ENCODE results near the gene MRPL4.
A peak's percentile ranks its signal among the peaks of the same experiment; 100 is the strongest.
"Not testable (repeated sequence)": the region's sequence is repeated elsewhere in the genome, so short reads cannot be mapped to it uniquely, and the experiment has no call there.

The MRPL4 gene

DNA sequence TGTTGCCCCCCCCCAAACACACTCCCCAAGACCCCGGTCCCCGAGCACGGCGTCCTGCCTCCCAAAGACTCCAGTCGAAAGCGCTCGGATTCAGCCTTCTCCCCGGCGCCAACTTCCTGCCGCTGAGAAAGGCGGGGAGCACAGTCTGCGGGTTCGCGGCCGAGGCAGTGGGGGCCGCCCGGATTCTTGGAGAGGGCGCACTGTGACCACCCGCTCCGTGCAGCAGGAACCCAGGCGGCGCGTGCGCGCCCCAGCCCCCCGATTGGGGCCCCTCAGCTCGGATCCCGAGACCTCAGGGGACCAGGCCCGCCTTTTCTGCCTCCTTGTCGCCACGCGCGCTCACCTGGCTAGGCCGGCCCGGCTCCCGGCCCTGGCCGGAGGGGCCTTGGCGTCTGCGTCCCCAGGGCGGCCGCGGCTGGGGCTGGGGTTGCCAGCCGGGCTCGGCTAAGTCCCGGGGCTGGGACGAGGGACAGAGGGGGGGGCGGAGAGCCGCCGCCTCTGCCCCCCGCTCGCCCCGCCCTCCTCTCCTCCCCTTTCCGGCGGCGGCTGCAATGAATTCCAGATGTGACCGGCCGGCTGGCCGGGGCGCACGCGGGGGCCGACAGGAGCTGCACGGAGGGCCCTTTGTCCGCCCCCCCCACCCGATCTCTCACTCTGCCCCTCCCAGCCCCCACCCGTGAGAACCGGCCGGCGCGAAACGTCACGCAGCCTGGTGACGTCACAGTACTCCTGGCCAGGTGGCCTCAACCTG is 21.0 kb upstream of the MRPL4 start, which contains the start of gene S1PR2:
Gene S1PR2, minus strand, starts transcription at position 471 of the 751 bp plus-strand sequence. CDS start 6,426 bp downstream, outside the sequence.
- Histone ChIP-seq H3K36me3 (ENCODE audit: control insufficient read depth, insufficient read depth, low read length, severe bottlenecking) (no peaks in the 10 kb centered on the region), H3K4me3 (ENCODE audit: low read length) (peak within 1 kb of the TSS; percentile 92), H3K9ac (ENCODE audit: low read length) (peak within 1 kb of the TSS; percentile 96), H3K4me1 (ENCODE audit: control insufficient read depth, insufficient read depth, low read length) (peaks cover 21% of the 10 kb centered on the region), H3K27me3 (replicated peaks; ENCODE audit: control insufficient read depth, insufficient read depth, low read length) (no peaks in the 10 kb centered on the region), H3K9me3 (ENCODE audit: control insufficient read depth, low read length) (no peaks in the 10 kb centered on the region)
- DNase-seq (ENCODE audit: low read depth) = peak; percentile 92

GRCh38 chr19:10231612-10232228 is 20.3 kb upstream of the MRPL4 start:
- no peaks in the 10 kb centered on the region for H3K27me3 ChIP-seq (replicated peaks; ENCODE audit: control insufficient read depth, insufficient read depth, low read length)
- H3K9ac ChIP-seq (ENCODE audit: low read length) = no peak overlapping the region
- DNase-seq (ENCODE audit: low read depth) = no peak
- no peaks in the 10 kb centered on the region for H3K36me3 ChIP-seq (ENCODE audit: control insufficient read depth, insufficient read depth, low read length, severe bottlenecking)
- H3K4me3 ChIP-seq (ENCODE audit: low read length) = no peak overlapping the region
- peaks cover 20% of the 10 kb centered on the region for H3K4me1 ChIP-seq (ENCODE audit: control insufficient read depth, insufficient read depth, low read length)
- H3K9me3 ChIP-seq (ENCODE audit: control insufficient read depth, low read length) = no peaks in the 10 kb centered on the region

GRCh38 chr19:10233946-10234345 is 18.1 kb upstream of the MRPL4 start:
- no peak for DNase-seq (ENCODE audit: low read depth)
- no peak overlapping the region for H3K4me3 ChIP-seq (ENCODE audit: low read length)
- no peaks in the 10 kb centered on the region for H3K9me3 ChIP-seq (ENCODE audit: control insufficient read depth, low read length)
- H3K9ac ChIP-seq (ENCODE audit: low read length) = no peak overlapping the region
- H3K36me3 ChIP-seq (ENCODE audit: control insufficient read depth, insufficient read depth, low read length, severe bottlenecking) = no peaks in the 10 kb centered on the region
- H3K4me1 ChIP-seq (ENCODE audit: control insufficient read depth, insufficient read depth, low read length) = peaks cover 24% of the 10 kb centered on the region
- H3K27me3 ChIP-seq (replicated peaks; ENCODE audit: control insufficient read depth, insufficient read depth, low read length) = no peaks in the 10 kb centered on the region

- H3K9ac ChIP-seq (ENCODE audit: low read length) = no peak overlapping the region
- H3K36me3 ChIP-seq (ENCODE audit: control insufficient read depth, insufficient read depth, low read length, severe bottlenecking) = no peaks in the 10 kb centered on the region
- no peaks in the 10 kb centered on the region for H3K27me3 ChIP-seq (replicated peaks; ENCODE audit: control insufficient read depth, insufficient read depth, low read length)
- no peak for DNase-seq (ENCODE audit: low read depth)
- no peaks in the 10 kb centered on the region for H3K9me3 ChIP-seq (ENCODE audit: control insufficient read depth, low read length)
- no peak overlapping the region for H3K4me3 ChIP-seq (ENCODE audit: low read length)
- H3K4me1 ChIP-seq (ENCODE audit: control insufficient read depth, insufficient read depth, low read length) = peaks cover 25% of the 10 kb centered on the region
Measured at GRCh38 chr19:10235003-10235402, 17.0 kb upstream of the MRPL4 start.

DNA sequence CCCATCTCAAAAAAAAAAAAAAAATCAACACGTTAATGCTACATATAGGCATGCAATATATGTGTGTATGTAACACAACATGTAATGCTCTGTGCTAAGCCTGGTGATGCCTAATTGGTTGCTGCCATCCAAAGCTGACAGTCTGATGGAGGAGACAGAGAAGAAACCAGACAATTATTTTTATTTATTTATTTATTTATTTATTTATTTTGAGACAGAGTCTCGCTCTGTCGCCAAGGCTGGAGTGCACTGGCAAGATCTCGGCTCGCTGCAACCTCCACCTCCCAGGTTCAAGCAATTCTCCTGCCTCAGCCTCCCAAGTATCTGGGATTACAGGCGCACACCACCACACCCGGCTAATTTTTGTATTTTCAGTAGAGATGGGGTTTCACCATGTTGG is 16.6 kb upstream of the MRPL4 start:
- H3K36me3 ChIP-seq (ENCODE audit: control insufficient read depth, insufficient read depth, low read length, severe bottlenecking); H3K4me3 ChIP-seq (ENCODE audit: low read length); DNase-seq (ENCODE audit: low read depth); H3K9ac ChIP-seq (ENCODE audit: low read length); H3K27me3 ChIP-seq (replicated peaks; ENCODE audit: control insufficient read depth, insufficient read depth, low read length); H3K9me3 ChIP-seq (ENCODE audit: control insufficient read depth, low read length): not testable (repeated sequence)
- H3K4me1 ChIP-seq (ENCODE audit: control insufficient read depth, insufficient read depth, low read length) = peaks cover 25% of the 10 kb centered on the region

DNA sequence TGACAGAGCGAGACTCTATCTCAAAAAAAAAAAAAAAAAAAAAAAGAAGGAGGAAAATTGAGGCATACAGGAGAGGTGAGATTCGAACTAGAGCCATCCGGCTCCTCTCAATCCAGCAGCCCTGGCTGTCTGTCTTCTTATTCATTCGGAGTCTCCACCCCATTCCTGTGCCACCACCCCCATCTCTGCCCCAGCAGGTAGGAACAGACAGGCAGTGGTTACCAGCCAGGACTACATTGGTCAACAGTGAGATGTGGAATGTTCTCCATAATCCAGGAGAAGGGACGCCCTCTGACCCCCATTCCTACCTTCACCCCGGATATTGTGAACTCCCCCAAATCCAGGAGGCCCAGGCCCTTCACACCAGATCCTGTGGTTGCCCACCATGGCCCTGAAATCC is 14.3 kb upstream of the MRPL4 start:
- Histone ChIP-seq H3K9ac (ENCODE audit: low read length) (peak overlapping the region; percentile 26), H3K9me3 (ENCODE audit: control insufficient read depth, low read length) (no peaks in the 10 kb centered on the region), H3K36me3 (ENCODE audit: control insufficient read depth, insufficient read depth, low read length, severe bottlenecking) (no peaks in the 10 kb centered on the region)

DNA sequence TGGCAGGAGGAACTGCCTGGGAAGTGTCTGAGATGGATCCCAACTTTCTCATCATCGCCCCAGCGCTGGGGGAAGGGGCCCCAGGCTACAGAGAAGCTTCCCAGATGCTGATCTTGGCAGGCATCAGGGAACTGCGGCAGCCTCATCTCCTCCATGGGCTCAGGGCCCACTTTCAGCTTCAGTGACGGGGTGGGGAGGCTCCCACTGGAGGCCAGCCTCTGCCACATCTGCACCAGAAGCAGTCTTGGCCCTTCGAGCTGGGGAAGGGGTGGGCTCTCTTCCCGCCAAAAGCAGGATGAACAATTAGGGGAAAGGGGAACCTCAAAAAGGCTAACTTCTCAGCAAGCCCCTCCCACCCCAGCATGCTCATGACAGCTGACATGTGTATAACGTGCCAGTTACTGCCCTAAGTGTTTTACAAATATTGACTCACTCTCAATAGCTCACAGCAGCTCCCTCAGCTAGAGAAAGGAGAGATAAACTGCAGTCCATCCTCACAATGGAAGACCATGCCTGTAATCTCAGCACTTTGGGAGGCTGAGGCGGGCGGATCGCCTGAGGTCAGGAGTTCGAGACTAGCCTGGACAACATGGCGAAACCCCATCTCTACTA is 13.7 kb upstream of the MRPL4 start:
- Histone ChIP-seq H3K27me3 (replicated peaks; ENCODE audit: control insufficient read depth, insufficient read depth, low read length) (no peaks in the 10 kb centered on the region), H3K9ac (ENCODE audit: low read length) (peak overlapping the region; percentile 16), H3K4me1 (ENCODE audit: control insufficient read depth, insufficient read depth, low read length) (peaks cover 29% of the 10 kb centered on the region), H3K36me3 (ENCODE audit: control insufficient read depth, insufficient read depth, low read length, severe bottlenecking) (no peaks in the 10 kb centered on the region), H3K9me3 (ENCODE audit: control insufficient read depth, low read length) (no peaks in the 10 kb centered on the region), H3K4me3 (ENCODE audit: low read length) (no peak overlapping the region)
- DNase-seq (ENCODE audit: low read depth) = peak; percentile 13

More for the DNA sequence above, 14.3 kb upstream of the MRPL4 start:
- DNase-seq (ENCODE audit: low read depth) = no peak
- Histone ChIP-seq H3K27me3 (replicated peaks; ENCODE audit: control insufficient read depth, insufficient read depth, low read length) (no peaks in the 10 kb centered on the region), H3K4me3 (ENCODE audit: low read length) (no peak overlapping the region), H3K4me1 (ENCODE audit: control insufficient read depth, insufficient read depth, low read length) (peaks cover 28% of the 10 kb centered on the region)

- DNase-seq (ENCODE audit: low read depth); H3K4me3 ChIP-seq (ENCODE audit: low read length); H3K9ac ChIP-seq (ENCODE audit: low read length); H3K36me3 ChIP-seq (ENCODE audit: control insufficient read depth, insufficient read depth, low read length, severe bottlenecking); H3K9me3 ChIP-seq (ENCODE audit: control insufficient read depth, low read length); H3K27me3 ChIP-seq (replicated peaks; ENCODE audit: control insufficient read depth, insufficient read depth, low read length): not testable (repeated sequence)
- peaks cover 27% of the 10 kb centered on the region for H3K4me1 ChIP-seq (ENCODE audit: control insufficient read depth, insufficient read depth, low read length)
Measured at GRCh38 chr19:10241826-10242449, 10.1 kb upstream of the MRPL4 start.

- Histone ChIP-seq H3K27me3 (replicated peaks; ENCODE audit: control insufficient read depth, insufficient read depth, low read length) (no peaks in the 10 kb centered on the region), H3K36me3 (ENCODE audit: control insufficient read depth, insufficient read depth, low read length, severe bottlenecking) (no peaks in the 10 kb centered on the region), H3K4me3 (ENCODE audit: low read length) (no peak overlapping the region), H3K9ac (ENCODE audit: low read length) (no peak overlapping the region), H3K4me1 (ENCODE audit: control insufficient read depth, insufficient read depth, low read length) (peaks cover 14% of the 10 kb centered on the region), H3K9me3 (ENCODE audit: control insufficient read depth, low read length) (no peaks in the 10 kb centered on the region)
- DNase-seq (ENCODE audit: low read depth) = no peak
Measured at GRCh38 chr19:10243606-10244005, 8.4 kb upstream of the MRPL4 start.

- Histone ChIP-seq H3K4me3 (ENCODE audit: low read length) (no peak overlapping the region), H3K27me3 (replicated peaks; ENCODE audit: control insufficient read depth, insufficient read depth, low read length) (no peaks in the 10 kb centered on the region), H3K36me3 (ENCODE audit: control insufficient read depth, insufficient read depth, low read length, severe bottlenecking) (no peaks in the 10 kb centered on the region), H3K9me3 (ENCODE audit: control insufficient read depth, low read length) (no peaks in the 10 kb centered on the region), H3K4me1 (ENCODE audit: control insufficient read depth, insufficient read depth, low read length) (peaks cover 10% of the 10 kb centered on the region), H3K9ac (ENCODE audit: low read length) (peak overlapping the region; percentile 8)
- no peak for DNase-seq (ENCODE audit: low read depth)
Measured at GRCh38 chr19:10245189-10245939, 6.7 kb upstream of the MRPL4 start.
